Stimulated activated CD8-positive, alpha-beta memory T cell treated with anti-CD3 and anti-CD28 coated beads, Interleukin-7, amount 100 ng/mL, for 24 hours (primary cell): ENCODE results near the gene RASD2.

ENCODE experiments used
- DNase-seq: peaks from one replicate; pipeline ENCODE4 v3.0.0-alpha.2; 2020; ENCODE audit warnings: low read depth

RASD2 gene

GRCh38 chr22:35542157-35542938 lies 1.7 kb downstream of the RASD2 start:
- no peak for DNase-seq

DNA sequence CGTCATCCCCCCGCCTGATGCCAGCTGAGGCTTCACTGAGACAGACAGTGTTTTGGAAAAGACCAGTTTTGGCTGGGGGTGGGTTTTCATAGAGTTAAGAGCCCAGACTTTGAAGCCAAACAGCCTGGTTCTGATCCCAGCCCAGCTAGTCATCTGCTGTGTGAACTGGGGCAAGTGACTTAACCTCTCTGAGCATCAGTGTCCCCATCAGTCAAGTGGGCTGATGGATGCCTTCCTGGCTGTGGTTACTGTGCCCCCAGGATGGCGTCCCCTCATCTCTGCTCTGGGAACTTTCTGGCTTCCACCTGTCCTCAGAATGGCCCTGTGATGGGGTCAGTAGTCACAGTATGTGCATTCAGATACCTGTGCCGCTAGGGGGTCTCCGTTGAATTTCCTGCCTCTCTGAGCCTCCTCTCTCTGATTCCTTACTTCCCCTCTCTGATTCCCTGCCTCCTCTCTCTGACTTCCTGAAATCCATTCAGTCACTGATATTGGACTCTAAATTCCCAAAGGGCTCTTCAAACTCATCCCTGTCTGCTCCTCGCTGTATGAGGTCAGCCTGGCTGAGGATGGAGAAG lies 2.4 kb downstream of the RASD2 start:
- no peak for DNase-seq

GRCh38 chr22:35543702-35544101 lies 3.1 kb downstream of the RASD2 start:
- no peak for DNase-seq

DNA sequence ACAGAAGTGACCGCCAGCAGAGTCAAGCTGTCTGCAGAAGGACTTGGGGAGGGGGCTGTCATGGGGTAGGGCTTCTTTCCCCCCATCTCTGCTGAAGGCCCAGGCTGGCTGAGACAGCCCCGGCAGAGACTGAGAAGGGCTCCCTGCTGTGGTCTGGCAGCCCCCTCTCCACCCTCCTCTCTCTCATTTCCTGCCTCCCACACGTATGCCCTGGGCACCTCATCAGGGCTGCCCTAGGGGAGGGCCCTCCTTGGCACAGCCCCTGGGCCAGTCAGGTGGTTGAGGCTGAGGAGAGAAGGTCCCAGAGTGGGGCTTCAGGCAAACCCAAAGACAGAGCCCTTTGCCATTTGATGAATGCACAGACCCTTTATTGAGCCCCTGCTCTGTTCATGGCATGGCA lies 3.6 kb downstream of the RASD2 start:
- no peak for DNase-seq

DNA sequence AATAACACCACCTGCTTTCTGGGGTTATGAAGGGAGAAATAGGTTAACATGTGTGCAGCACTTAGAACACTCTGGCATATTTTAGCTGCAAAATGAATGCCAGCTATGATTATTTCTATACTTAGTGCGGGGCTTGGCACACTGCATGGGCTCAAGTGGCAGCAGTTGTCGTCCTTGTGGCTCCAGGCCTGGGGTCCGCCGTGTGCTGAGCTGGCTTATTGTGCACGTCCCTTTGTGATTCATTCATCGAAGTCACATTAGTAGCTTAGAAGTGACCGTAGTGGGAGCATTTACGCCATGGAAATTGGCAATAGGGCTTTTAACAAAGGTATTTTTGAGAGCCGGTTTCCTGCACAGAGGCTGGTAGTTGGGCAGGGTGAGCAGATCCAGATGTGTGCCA lies 4.2 kb downstream of the RASD2 start:
- DNase-seq, result no peak

- no peak for DNase-seq
Measured at GRCh38 chr22:35546886-35547285, 6.3 kb downstream of the RASD2 start.

DNA sequence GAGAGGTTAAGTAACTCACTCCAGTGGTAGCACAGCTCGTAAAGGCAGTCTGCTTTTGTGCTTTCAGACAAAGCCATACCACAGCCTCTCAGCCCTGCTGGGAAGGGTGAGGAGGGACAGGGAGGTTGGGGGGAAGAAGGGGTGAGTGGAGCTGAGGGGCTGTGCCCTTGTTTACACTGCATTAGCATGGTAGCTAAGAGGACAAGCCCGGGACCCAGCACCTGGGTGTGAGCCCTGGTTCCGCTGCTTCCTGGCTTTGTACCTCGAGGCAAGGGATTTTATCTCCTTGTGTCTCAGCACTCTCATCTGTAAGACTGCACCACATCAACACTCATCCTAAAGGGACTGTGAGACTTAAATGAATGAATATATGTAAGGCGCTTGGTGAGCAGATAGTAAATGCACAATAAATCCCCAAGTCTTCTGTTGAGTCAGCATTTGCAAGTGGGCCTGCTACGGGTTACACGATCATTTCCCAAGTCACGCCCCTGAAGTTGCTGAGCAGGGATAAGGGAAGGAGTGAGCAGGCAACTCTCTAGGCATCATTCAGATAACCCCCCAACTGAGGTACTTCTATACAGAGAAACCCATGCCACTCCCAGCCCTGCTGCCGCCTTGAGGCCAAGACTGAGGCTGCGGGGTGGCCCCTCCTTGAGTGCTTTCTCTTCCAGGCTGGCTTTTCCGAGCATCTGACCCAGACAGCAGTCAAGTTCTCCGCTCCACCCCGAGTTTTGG lies 7.5 kb downstream of the RASD2 start:
- no peak for DNase-seq

- DNase-seq, result no peak
Measured at GRCh38 chr22:35548722-35549112, 8.1 kb downstream of the RASD2 start.

DNA sequence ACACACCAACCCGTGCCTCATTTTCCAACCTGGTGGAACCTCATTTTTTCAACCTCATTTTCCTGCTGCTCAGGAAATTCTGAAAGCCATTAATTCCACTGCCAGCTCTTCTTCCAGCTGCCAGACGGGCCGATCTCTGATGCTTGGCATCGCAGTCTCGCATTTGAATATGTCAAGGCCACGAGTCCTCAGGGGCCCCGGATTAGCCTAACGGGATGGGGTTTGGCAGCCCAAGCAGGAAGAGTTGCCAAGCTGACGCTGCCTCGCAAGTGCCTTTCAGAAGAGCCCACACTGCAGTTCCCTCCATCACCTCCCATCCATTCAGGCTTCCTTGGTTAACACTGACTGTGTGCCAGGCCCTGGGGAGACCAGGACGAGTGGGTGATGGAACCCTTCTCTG lies 8.7 kb downstream of the RASD2 start:
- no peak for DNase-seq

- no peak for DNase-seq
Measured at GRCh38 chr22:35551549-35552177, 11.0 kb downstream of the RASD2 start.

- DNase-seq, result peak; percentile 62
Measured at GRCh38 chr22:35552196-35552842, 11.7 kb downstream of the RASD2 start.

DNA sequence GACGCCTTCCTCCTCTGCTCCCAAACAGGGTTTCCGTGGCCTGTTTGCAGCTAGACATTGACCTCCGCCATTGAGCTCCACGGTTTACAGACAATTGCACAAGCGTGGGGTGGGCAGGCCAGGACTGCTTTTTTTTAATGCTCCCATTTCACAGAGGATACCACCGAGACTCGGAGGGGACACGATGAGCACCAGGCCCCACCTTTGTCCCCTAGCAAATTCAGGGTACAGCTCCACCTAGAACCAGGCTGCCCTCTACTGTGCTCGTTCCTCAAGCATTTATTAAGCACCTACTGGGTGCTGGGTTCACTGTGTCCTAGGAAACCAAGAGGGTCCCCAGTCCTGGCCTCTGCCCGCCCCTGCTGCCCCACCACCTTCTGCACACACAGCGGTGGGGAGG lies 12.2 kb downstream of the RASD2 start:
- no peak for DNase-seq

DNA sequence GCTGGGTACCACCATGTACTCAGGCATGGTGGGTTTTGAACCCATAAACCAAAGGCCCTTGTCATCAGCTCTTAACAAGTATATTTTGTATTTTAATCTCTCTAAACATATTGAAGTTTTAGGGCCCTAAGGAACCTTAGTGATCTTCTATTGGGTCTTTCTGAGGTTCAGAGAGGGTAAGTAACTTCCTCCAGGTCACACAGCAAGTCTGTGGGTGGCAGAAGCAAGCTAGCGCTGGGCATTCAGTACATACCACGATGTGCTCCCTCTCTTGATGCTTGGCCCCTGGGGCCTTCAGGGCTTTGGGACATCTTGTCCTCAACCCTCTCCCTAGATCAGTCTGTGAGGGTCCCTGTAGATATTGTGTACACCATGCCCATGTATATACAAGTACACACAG lies 12.7 kb downstream of the RASD2 start:
- DNase-seq, result no peak

GRCh38 chr22:35554297-35554845 lies 13.7 kb downstream of the RASD2 start:
- no peak for DNase-seq

GRCh38 chr22:35555483-35555890 lies 14.9 kb downstream of the RASD2 start:
- no peak for DNase-seq

GRCh38 chr22:35555946-35556547 lies 15.4 kb downstream of the RASD2 start:
- no peak for DNase-seq

- no peak for DNase-seq
Measured at GRCh38 chr22:35556666-35557065, 16.0 kb downstream of the RASD2 start.

- DNase-seq, result no peak
Measured at GRCh38 chr22:35558031-35558430, 17.4 kb downstream of the RASD2 start.

GRCh38 chr22:35558719-35559118 lies 18.1 kb downstream of the RASD2 start:
- no peak for DNase-seq

DNA sequence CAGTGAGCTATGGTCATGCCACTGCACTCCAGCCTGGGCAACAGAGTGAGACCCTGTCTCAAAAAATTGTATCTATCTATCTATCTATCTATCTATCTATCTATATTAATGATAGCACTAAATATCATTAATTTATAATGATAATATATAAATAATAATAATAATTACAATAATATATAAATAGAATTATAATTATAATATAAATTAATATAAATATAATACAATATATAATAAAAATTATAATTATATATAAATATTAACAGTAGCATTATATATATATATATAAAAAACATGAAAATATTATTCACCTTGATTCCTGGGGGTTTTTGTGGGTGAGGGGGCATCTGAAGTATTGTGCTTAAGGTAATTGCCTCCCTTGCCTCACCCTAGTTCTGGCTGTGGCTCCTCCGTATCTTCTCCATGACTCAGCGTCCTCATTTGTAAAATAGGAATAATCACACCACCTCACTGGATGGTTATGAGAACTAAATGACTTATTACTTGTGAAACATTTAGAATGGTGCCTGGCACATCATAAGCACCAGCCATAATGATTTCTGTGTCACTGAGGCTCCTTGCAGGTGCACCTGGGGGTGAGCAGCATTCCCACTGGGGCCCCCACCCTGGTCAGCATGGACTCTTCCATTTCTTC lies 18.8 kb downstream of the RASD2 start:
- DNase-seq, result no peak

- no peak for DNase-seq
Measured at GRCh38 chr22:35560366-35560765, 19.7 kb downstream of the RASD2 start.
